MM.1S (cell line): ENCODE measurements around the gene MOB2.

Experiments
- EZH2 ChIP-seq: fragments of 300-600 bp; sonication (generic); optimal IDR thresholded peaks from 2 replicates; pipeline ENCODE3; 2017; ENCODE audit warnings: low read depth, mild to moderate bottlenecking, antibody characterized with exemption, low read length, mixed read lengths
- EZH2phosphoT487 ChIP-seq: fragments of 300-600 bp; sonication (generic); IDR thresholded peaks from 2 replicates; pipeline ENCODE4 v1.6.1; 2018; ENCODE audit warnings: antibody characterized with exemption, low read length
- TF ChIP-seq, protein P1 (sequence below): fragments of 300-600 bp; sonication (generic); IDR thresholded peaks from 2 replicates; pipeline ENCODE4 v1.5.1; 2016; ENCODE audit warnings: antibody characterized with exemption, low read length, mixed read lengths

DNA sequence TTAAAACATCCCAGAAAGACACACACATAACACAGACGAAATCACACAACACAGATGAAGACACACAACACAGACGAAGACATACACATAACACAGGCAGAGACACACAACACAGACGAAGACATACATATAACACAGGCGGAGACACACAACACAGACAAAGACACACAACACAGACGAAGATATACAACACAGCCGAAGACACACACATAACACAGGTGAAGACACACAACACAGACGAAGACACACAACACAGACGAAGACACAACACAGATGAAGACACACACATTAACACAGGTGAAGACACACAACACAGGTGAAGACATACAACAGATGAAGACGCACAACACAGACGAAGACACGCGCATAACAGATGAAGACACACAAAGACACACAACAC, 4.8 kb upstream of the MOB2 start:
- TF ChIP-seq, protein P1, sequence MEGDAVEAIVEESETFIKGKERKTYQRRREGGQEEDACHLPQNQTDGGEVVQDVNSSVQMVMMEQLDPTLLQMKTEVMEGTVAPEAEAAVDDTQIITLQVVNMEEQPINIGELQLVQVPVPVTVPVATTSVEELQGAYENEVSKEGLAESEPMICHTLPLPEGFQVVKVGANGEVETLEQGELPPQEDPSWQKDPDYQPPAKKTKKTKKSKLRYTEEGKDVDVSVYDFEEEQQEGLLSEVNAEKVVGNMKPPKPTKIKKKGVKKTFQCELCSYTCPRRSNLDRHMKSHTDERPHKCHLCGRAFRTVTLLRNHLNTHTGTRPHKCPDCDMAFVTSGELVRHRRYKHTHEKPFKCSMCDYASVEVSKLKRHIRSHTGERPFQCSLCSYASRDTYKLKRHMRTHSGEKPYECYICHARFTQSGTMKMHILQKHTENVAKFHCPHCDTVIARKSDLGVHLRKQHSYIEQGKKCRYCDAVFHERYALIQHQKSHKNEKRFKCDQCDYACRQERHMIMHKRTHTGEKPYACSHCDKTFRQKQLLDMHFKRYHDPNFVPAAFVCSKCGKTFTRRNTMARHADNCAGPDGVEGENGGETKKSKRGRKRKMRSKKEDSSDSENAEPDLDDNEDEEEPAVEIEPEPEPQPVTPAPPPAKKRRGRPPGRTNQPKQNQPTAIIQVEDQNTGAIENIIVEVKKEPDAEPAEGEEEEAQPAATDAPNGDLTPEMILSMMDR = no peak
- TF ChIP-seq EZH2 (no peak), EZH2phosphoT487 (no peak)
